B cell (primary cell): ENCODE measurements around the gene BRIP1. TPM values are rescaled to one million over a fixed set of nuclear protein-coding genes. Genes with fewer than 3 reads are reported as not detected.

ENCODE experiments used
- ATAC-seq: fragments of 200-7000 bp; cut with Tn5 transposase; one replicate; pipeline ENCODE4 v1.10.0; 2021; ENCODE audit warnings: low read depth, mild to moderate bottlenecking, moderate number of reproducible peaks, moderate library complexity
- CTCF ChIA-PET: fragments of 350-600 bp; sonication (Branson Sonifier 250); formaldehyde crosslinking; loops from one replicate; lab custom pipeline; 2021; ENCODE audit warnings: antibody characterized with exemption, inconsistent platforms; lab: Charles Lee
- POLR2A ChIA-PET: fragments of 350-600 bp; sonication (Branson Sonifier 250); formaldehyde crosslinking; loops from one replicate; lab custom pipeline; 2021; ENCODE audit warnings: antibody characterized with exemption; lab: Charles Lee
- DNase-seq: peaks from one replicate; pipeline ENCODE4 v3.0.0; 2013
- H2AFZ ChIP-seq: 2 replicates; pipeline ENCODE4 v1.6.1; 2012; ENCODE audit warnings: mild to moderate bottlenecking, low read depth, low read length; ENCODE audit not compliant: insufficient read depth, poor library complexity, severe bottlenecking
- H3K27ac ChIP-seq, 2 donors: 1 replicate in 1 of 2; 2 replicates in 1 of 2; pipeline ENCODE4 v1.5.1; 2012 to 2013; ENCODE audit warnings: low read length in 2 of 2, mild to moderate bottlenecking in 2 of 2, moderate library complexity in 1 of 2
- H3K27me3 ChIP-seq, 4 experiments: fragments of 200-600 bp in 1 of 4; sonication (generic) in 1 of 4; replicated peaks in 1 of 4; 1 replicate in 2 of 4; 2 replicates in 2 of 4; pipeline versions ENCODE4 v1.6.1 to v1.7.0; 2013 to 2016; ENCODE audit warnings: low read length in 3 of 4, mild to moderate bottlenecking in 2 of 4, mixed read lengths in 1 of 4, moderate library complexity in 1 of 4; ENCODE audit not compliant: insufficient read depth in 4 of 4, control insufficient read depth in 3 of 4; ENCODE audit errors: control extremely low read depth in 1 of 4
- H3K36me3 ChIP-seq, 2 experiments: replicated peaks in 1 of 2; 1 replicate in 1 of 2; 2 replicates in 1 of 2; pipeline versions ENCODE4 v1.6.1 to v1.7.1; 2013; ENCODE audit warnings: low read length in 1 of 2; ENCODE audit not compliant: insufficient read depth in 2 of 2, control insufficient read depth in 1 of 2; ENCODE audit errors: control extremely low read depth in 1 of 2, extremely low read depth in 1 of 2
- H3K4me1 ChIP-seq, 2 donors: fragments of 200-600 bp in 1 of 2; sonication (generic) in 1 of 2; 1 replicate in 1 of 2; 2 replicates in 1 of 2; pipeline versions ENCODE4 v1.5.1 to v1.6.1; 2013 to 2017; ENCODE audit warnings: low read length in 2 of 2; ENCODE audit not compliant: control insufficient read depth in 2 of 2, insufficient read depth in 2 of 2
- H3K4me2 ChIP-seq: replicated peaks from 2 replicates; pipeline ENCODE3; 2012; ENCODE audit warnings: mild to moderate bottlenecking, low read depth, low read length; ENCODE audit not compliant: poor library complexity, severe bottlenecking
- H3K4me3 ChIP-seq, 5 experiments: fragments of 200-600 bp in 1 of 5; sonication (generic) in 1 of 5; 1 replicate in 3 of 5; 2 replicates in 2 of 5; pipeline versions ENCODE4 v1.5.1 to v1.7.0; 2011 to 2016; ENCODE audit warnings: low read length in 4 of 5, mild to moderate bottlenecking in 4 of 5, low read depth in 2 of 5, control low read depth in 1 of 5, moderate library complexity in 1 of 5; ENCODE audit not compliant: insufficient read depth in 1 of 5; ENCODE audit errors: control extremely low read depth in 1 of 5, extremely low read depth in 1 of 5
- H3K79me2 ChIP-seq: fragments of 200-600 bp; sonication (generic); one replicate; pipeline ENCODE4 v1.6.0; 2016; ENCODE audit warnings: low read length; ENCODE audit not compliant: control insufficient read depth, insufficient read depth
- H3K9ac ChIP-seq: fragments of 200-600 bp; sonication (generic); 2 replicates; pipeline ENCODE4 v1.6.1; 2017; ENCODE audit warnings: mild to moderate bottlenecking, low read length, moderate library complexity
- H3K9me3 ChIP-seq, 3 donors: one replicate each; pipeline versions ENCODE4 v1.6.1 to v1.7.1; 2013; ENCODE audit warnings: low read length in 2 of 3; ENCODE audit not compliant: control insufficient read depth in 2 of 3, insufficient read depth in 1 of 3; ENCODE audit errors: control extremely low read depth in 1 of 3
- H4K20me1 ChIP-seq: 2 replicates; pipeline ENCODE4 v1.6.0; 2012; ENCODE audit warnings: mild to moderate bottlenecking, low read length; ENCODE audit not compliant: insufficient read depth, control insufficient read depth, poor library complexity, severe bottlenecking
- H3K27ac Mint-ChIP-seq: one replicate; pipeline ENCODE4 v1.8.0; 2021; ENCODE audit warnings: mixed read lengths
- H3K27me3 Mint-ChIP-seq: one replicate; pipeline ENCODE4 v1.8.0; 2021; ENCODE audit warnings: mixed read lengths
- H3K4me1 Mint-ChIP-seq: one replicate; pipeline ENCODE4 v1.8.0; 2021; ENCODE audit warnings: mixed read lengths
- H3K4me3 Mint-ChIP-seq: one replicate; pipeline ENCODE4 v1.8.0; 2021; ENCODE audit warnings: mixed read lengths
- H3K9me3 Mint-ChIP-seq: one replicate; pipeline ENCODE4 v1.8.0; 2022; ENCODE audit warnings: mixed read lengths; ENCODE audit not compliant: insufficient read depth
- CTCF ChIP-seq: fragments of 200-600 bp; IDR thresholded peaks from one replicate; pipeline ENCODE4 v1.8.0; 2022; ENCODE audit warnings: antibody characterized with exemption, mild to moderate bottlenecking
- EZH2 ChIP-seq: IDR thresholded peaks from 2 replicates; pipeline ENCODE4 v1.6.1; 2012; ENCODE audit warnings: borderline replicate concordance, low read depth, mild to moderate bottlenecking, moderate library complexity, low read length; ENCODE audit not compliant: insufficient read depth, poor library complexity, severe bottlenecking
- WGBS: methylation state at CpG from one replicate; pipeline ENCODE4 v1.1.5; 2013; ENCODE audit warnings: missing lambda C conversion rate; ENCODE audit not compliant: insufficient coverage; 5-methylcytosine and 5-hydroxymethylcytosine counted together
- intact Hi-C: fragments of 100-400 bp; cut with micrococcal nuclease; formaldehyde crosslinking; loops from one replicate; pipeline ENCODE4 v1.10.0; 2022
- polyA plus RNA-seq: library from polyadenylated mRNA; depleted of rRNA; stranded (reverse); fragments of >200 nt; gene quantifications from 2 replicates; pipeline ENCODE4 v1.2.3, GENCODE V29; 2012
- total RNA-seq, 2 donors: library from RNA; stranded (reverse); fragments of 120-200 nt in 1 of 2; gene quantifications; 1 replicate in 1 of 2; 2 replicates in 1 of 2; pipeline versions ENCODE4 v1.2.3 to v1.2.4, GENCODE V29; 2013 to 2022

BRIP1 gene
- total and polyA plus RNA-seq, 2 donors (not counting 1 experiment from before 2014, with no cell fraction given): 0.89 to 2.4 TPM

GRCh38 chr17:61856035-61856434 is 7.3 kb downstream of the BRIP1 start:
- ChIA-PET POLR2A (no interaction called here), CTCF (interaction anchor here (0.9 kb wide), 1 partner anchor 19 kb away, joined by 4 read pairs; no protein-coding TSS in a partner anchor)
- no peak for ATAC-seq
- H3K9me3 ChIP-seq: no peaks in the 10 kb centered on the region
- WGBS: no CpG with 5 or more reads among the region's 1 CpG
- TF ChIP-seq EZH2: no peak
- TF ChIP-seq CTCF: no peak
- no peaks in the 10 kb centered on the region for H3K27me3 ChIP-seq
- H3K4me1 ChIP-seq: no peaks in the 10 kb centered on the region
- no peak overlapping the region for H3K4me2 ChIP-seq
- Mint-ChIP-seq H3K4me3 (no peak overlapping the region), H3K4me1 (no peaks in the 10 kb centered on the region), H3K9me3 (no peaks in the 10 kb centered on the region), H3K27ac (no peak overlapping the region), H3K27me3 (no peaks in the 10 kb centered on the region)
- H2AFZ ChIP-seq: no peak overlapping the region
- DNase-seq: no peak
- no peaks in the 10 kb centered on the region for H4K20me1 ChIP-seq
- H3K36me3 ChIP-seq: no peaks in the 10 kb centered on the region
- H3K4me3 ChIP-seq: no peak overlapping the region
- no peaks in the 10 kb centered on the region for H3K79me2 ChIP-seq
- intact Hi-C loops: no loop called here
- H3K9ac ChIP-seq: no peak overlapping the region
- H3K27ac ChIP-seq: no peak overlapping the region

DNA sequence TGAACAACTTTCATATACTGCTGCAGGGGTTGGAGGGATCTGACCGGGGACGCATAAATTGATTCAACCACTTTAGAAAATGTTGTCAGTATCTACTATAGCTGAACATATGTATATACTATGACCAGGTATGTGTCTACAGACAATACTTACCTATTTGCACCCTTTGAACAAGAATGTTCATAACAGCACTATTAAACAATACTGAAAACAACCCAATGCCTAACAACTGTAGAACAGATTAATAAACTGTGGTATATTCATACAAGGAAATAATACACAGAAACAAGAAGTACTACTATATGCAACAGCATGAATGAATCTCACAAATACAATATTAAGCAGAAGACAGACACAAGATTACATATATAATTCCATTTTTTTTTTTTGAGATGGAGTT is 10.5 kb downstream of the BRIP1 start:
- TF ChIP-seq CTCF (no peak), EZH2 (no peak)
- no peak overlapping the region for H3K27ac ChIP-seq
- Mint-ChIP-seq H3K9me3 (no peaks in the 10 kb centered on the region), H3K27me3 (no peaks in the 10 kb centered on the region), H3K4me3 (no peak overlapping the region), H3K27ac (no peak overlapping the region), H3K4me1 (no peaks in the 10 kb centered on the region)
- no peaks in the 10 kb centered on the region for H4K20me1 ChIP-seq
- H3K9me3 ChIP-seq: no peaks in the 10 kb centered on the region
- DNase-seq (no peak), ATAC-seq (no peak)
- no peak overlapping the region for H3K9ac ChIP-seq
- no peaks in the 10 kb centered on the region for H3K36me3 ChIP-seq
- intact Hi-C loops: no loop called here
- no peak overlapping the region for H2AFZ ChIP-seq
- no peaks in the 10 kb centered on the region for H3K4me1 ChIP-seq
- H3K27me3 ChIP-seq: no peaks in the 10 kb centered on the region
- CTCF ChIA-PET: no interaction called here
- no peak overlapping the region for H3K4me2 ChIP-seq
- H3K79me2 ChIP-seq: no peaks in the 10 kb centered on the region
- POLR2A ChIA-PET: no interaction called here
- no CpG with 5 or more reads among the region's 2 CpGs for WGBS
- no peak overlapping the region for H3K4me3 ChIP-seq
